Skeletal muscle satellite cell (primary cell): Measurements from ENCODE around the gene M1AP.

Experiments
- H3K27me3 ChIP-seq: 2 replicates; pipeline ENCODE4 v1.7.0; 2013; ENCODE audit warnings: low read length; ENCODE audit not compliant: control insufficient read depth, insufficient read depth
- H3K36me3 ChIP-seq: 2 replicates; pipeline ENCODE4 v1.7.0; 2013; ENCODE audit warnings: mild to moderate bottlenecking, control low read depth, low read length; ENCODE audit not compliant: insufficient read depth
- H3K4me1 ChIP-seq: 2 replicates; pipeline ENCODE4 v1.7.0; 2013; ENCODE audit warnings: low read length; ENCODE audit not compliant: control insufficient read depth, insufficient read depth
- H3K4me2 ChIP-seq: 2 replicates; pipeline ENCODE4 v1.7.0; 2013; ENCODE audit warnings: mild to moderate bottlenecking, low read length
- H3K4me3 ChIP-seq: 2 replicates; pipeline ENCODE4 v1.7.0; 2013; ENCODE audit warnings: low read length
- H3K9ac ChIP-seq: 2 replicates; pipeline ENCODE4 v1.7.0; 2013; ENCODE audit warnings: mild to moderate bottlenecking, low read depth, low read length, moderate library complexity
- H3K9me3 ChIP-seq: replicated peaks from 2 replicates; pipeline ENCODE4 v1.7.0; 2013; ENCODE audit warnings: mild to moderate bottlenecking, control low read depth, low read length

M1AP gene

DNA sequence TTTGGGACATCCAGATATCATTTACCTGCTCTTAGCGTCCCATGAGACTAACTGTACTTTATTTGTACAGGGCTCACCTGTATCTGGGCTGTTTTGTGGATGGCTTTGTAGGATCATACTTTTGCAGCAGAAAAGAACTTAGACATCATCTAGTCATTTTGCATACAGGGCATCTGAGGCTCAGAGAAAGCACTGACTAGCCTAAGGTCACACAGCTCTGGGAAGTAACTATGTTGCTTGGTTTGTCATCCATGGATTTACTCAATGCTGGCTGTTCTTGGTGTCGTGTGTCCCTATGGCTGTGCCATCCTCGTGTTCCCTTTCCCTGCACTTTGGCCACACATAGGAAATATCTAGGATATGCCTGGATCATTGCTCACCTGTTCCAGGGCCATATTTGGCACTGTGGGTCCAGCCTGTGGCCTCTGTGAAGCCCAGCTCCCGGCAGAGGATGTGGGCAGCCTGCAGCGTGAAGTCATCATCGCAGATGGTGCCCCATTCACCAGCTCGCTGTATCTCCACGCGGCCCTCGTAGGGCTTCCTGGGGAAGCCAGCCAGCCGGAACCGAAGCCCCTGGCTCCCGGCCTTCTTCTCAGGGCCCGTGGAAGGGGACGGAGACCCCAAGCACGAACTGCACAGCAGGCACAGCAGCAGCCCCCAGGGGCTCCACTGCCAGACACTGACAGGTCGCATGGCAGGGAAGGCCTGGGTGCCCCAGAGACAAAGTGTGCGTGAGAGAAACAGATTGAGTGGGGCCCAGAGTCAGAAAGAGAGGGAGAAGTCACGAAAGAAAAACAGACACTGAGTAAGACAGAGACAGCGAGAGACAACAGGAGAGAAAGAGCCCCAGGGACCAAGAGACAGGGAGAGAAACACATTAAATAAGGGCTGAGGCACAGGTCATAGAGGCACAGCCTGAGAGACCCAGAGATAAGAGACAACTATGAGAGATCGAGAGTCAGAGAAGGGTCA, 95.9 kb downstream of the M1AP start:
- Histone ChIP-seq H3K4me1 (peaks cover 56% of the 10 kb centered on the region), H3K27me3 (no peaks in the 10 kb centered on the region), H3K36me3 (peaks cover 18% of the 10 kb centered on the region), H3K4me3 (peak overlapping the region; percentile 100), H3K9ac (peak overlapping the region; percentile 94), H3K4me2 (peak overlapping the region; percentile 98), H3K9me3 (no peaks in the 10 kb centered on the region)

DNA sequence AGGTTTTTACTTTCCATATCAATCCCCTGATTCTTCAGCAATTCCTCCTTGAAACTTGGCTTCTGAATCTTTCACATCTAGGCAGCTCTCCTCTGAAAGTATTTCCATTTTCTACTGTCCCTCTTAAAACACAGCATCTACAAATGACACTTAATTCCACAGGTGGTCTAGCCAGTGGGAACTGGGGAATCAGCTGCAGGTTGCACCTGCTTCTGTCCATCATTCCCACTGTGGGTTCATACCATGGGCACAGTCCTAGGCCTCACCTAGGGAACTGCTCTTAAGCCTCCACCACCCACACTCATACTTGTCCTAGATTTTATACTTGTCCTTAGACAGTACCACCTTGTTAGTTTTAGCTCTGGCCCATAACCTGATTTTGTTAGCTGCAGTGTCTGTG, 96.6 kb downstream of the M1AP start:
- Histone ChIP-seq H3K27me3 (no peaks in the 10 kb centered on the region), H3K4me3 (no peak overlapping the region), H3K9ac (no peak overlapping the region), H3K4me2 (peak overlapping the region; percentile 98), H3K4me1 (peaks cover 56% of the 10 kb centered on the region), H3K36me3 (peaks cover 11% of the 10 kb centered on the region), H3K9me3 (no peaks in the 10 kb centered on the region)

DNA sequence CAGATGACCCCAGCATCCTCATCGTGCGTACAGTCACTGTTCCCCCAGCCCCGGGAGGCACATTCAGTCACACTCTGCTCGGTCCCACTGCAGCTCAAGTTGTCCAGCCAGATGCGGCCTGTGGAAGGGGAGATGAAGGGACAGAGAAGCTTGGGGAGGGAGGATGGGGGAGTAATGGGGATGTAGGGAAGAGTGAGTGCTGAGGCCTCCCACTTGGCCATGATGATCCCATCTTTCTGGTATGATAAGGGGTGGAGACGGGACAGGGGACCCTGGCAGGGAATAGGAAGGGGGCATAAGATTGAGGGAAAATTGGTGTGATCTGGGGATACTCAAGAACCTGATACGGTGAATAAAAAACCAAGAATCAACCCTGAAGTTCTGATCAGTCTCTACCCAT, 97.9 kb downstream of the M1AP start:
- Histone ChIP-seq H3K36me3 (peaks cover 7% of the 10 kb centered on the region), H3K4me3 (peak overlapping the region; percentile 76), H3K27me3 (no peaks in the 10 kb centered on the region), H3K9me3 (no peaks in the 10 kb centered on the region), H3K9ac (no peak overlapping the region), H3K4me2 (peak overlapping the region; percentile 94), H3K4me1 (peaks cover 45% of the 10 kb centered on the region)

DNA sequence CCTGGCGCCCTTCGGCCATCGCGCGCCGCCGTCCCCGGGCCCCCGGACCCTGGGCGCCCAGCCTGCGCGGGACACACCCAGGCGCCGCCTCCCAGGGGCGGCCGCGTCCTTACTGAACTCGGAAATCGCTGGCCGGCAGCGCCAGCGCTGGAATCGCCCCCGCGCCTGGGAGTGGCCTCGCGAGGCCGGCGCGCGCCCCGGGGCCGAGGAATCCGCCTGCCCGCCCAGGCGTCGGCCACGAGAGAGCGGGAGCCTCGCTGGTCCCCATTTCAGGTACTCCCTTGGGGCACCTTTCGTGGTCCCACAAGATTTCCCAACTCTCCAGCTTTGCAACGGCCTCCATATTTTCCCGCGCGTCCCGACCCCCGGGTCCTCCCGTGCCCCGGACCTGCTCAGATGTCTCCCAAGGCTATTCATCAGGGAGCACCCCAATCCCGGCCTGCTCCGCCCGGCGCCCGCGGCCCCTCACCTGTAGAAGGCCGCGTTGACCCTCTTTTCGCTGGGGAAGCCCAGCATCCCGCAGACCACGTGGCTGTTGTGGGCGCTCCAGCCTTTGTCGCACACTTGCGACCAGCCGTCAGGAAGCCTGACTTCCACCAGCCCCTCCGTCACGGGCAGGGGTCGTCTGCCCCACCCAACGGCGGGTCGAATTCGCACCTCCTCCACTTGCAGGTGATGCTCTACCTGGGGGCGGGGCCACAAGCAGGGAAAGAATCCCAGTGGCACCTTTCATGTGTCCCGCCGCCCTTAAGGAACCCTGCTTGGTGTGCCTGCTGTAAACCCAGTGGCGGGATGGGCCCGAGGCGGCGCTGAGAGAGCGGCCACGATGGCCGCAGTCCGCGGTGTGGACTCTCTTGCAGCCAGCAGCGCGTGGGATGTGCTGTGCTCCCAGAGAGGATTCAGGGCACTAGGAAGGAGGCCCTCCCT, 99.0 kb downstream of the M1AP start:
- no peaks in the 10 kb centered on the region for H3K9me3 ChIP-seq
- peak overlapping the region; percentile 76 for H3K4me3 ChIP-seq
- peaks cover 7% of the 10 kb centered on the region for H3K36me3 ChIP-seq
- H3K27me3 ChIP-seq = no peaks in the 10 kb centered on the region
- peaks cover 44% of the 10 kb centered on the region for H3K4me1 ChIP-seq
- H3K4me2 ChIP-seq = peak overlapping the region; percentile 94
- peak overlapping the region; percentile 82 for H3K9ac ChIP-seq

DNA sequence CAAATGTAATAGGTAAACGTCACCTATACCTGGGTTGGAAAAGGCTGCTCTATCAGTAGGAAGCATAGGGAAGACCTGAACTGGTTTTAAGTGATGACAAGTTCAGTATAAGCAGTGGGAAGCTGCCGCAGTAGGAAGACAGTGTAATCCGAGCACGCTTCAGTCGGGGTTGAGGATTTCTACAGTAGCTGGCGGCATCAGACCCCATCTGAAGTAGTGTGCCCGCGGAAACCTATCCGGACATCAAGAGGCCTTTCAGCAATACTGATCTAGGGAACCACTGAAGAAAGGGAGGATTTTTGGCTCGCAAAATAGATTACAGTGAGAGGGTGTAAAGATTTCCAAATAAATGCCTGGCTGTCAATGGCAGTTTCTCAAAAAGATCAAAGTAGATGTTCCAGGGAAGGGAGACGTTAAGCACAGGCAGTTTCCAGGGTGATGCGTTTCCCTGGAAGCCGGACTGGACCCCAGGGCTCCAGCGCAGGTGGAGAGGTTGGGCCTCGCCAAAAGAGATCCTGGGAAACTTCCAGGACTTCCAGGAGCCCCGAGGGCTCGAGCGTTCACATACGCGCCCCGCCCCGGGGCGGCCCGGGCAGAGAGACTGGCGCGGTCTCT, 99.7 kb downstream of the M1AP start:
- peak overlapping the region; percentile 94 for H3K4me2 ChIP-seq
- H3K27me3 ChIP-seq = no peaks in the 10 kb centered on the region
- H3K9ac ChIP-seq = peak overlapping the region; percentile 82
- peaks cover 40% of the 10 kb centered on the region for H3K4me1 ChIP-seq
- no peaks in the 10 kb centered on the region for H3K9me3 ChIP-seq
- peaks cover 7% of the 10 kb centered on the region for H3K36me3 ChIP-seq
- peak overlapping the region; percentile 76 for H3K4me3 ChIP-seq

DNA sequence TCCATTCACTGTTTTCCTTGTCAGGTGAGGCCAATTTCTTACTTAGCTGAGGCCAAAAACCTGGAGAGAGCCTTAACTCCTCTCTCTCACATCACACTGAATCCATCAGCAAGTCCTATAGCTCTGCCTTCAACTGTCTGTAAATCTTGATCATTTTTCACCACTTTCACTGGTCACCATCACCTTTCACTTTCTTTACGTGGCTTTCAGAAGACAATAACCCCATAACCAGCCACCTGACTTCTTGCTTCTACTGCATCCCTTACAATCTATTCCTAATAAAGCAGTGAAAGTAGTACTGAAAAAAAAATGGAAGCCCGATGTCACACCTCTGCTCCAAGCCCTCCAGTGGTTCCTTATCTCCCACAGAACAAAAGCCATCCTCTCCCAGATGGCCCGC, 102.1 kb downstream of the M1AP start:
- Histone ChIP-seq H3K9me3 (no peaks in the 10 kb centered on the region), H3K4me3 (no peak overlapping the region), H3K27me3 (no peaks in the 10 kb centered on the region), H3K4me2 (no peak overlapping the region), H3K4me1 (peaks cover 21% of the 10 kb centered on the region), H3K36me3 (peaks cover 7% of the 10 kb centered on the region), H3K9ac (no peak overlapping the region)

DNA sequence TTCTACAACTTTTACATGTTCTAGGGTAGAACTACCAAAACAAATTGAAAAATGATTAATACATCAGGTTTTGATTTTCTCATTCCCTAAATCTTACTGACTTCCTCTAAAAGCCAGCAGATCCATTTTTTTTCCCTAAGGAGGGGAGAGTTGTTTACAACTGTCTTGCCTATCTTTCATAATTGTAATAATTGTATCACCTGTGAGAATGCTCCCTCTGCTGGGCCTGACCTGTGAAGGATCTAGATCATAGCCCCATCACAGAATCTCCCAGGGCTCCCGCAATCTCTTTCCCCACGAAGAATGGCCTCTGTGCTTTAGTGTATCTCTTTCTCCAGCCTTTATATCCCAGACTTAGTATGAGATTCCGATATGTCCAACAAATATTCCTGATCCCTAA, 103.5 kb downstream of the M1AP start:
- H3K4me2 ChIP-seq = no peak overlapping the region
- no peaks in the 10 kb centered on the region for H3K9me3 ChIP-seq
- no peak overlapping the region for H3K4me3 ChIP-seq
- no peak overlapping the region for H3K9ac ChIP-seq
- no peaks in the 10 kb centered on the region for H3K27me3 ChIP-seq
- H3K4me1 ChIP-seq = peaks cover 14% of the 10 kb centered on the region
- H3K36me3 ChIP-seq = peaks cover 1% of the 10 kb centered on the region

DNA sequence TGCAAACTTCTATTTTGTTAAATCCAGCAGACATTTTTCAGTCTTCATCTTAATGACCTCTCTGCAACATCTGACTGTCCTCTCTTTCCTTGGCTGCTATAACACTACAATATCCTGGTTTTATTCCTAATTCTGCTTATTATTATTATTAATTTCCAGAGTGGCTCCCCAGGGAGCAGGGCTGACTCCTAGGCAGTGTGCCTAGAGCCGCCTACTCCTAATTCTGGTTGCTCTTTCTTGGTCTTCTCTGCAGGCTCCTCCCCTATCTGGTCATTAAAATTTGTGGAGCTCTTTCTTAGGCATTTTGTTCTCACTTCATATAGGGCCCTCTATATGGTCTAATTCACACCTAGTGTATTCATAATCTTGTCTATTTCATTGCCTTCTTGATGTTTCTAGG, 105.2 kb downstream of the M1AP start:
- peaks cover 3% of the 10 kb centered on the region for H3K36me3 ChIP-seq
- no peak overlapping the region for H3K4me3 ChIP-seq
- no peaks in the 10 kb centered on the region for H3K27me3 ChIP-seq
- H3K4me1 ChIP-seq = no peaks in the 10 kb centered on the region
- H3K9me3 ChIP-seq = no peaks in the 10 kb centered on the region
- no peak overlapping the region for H3K4me2 ChIP-seq
- H3K9ac ChIP-seq = no peak overlapping the region

DNA sequence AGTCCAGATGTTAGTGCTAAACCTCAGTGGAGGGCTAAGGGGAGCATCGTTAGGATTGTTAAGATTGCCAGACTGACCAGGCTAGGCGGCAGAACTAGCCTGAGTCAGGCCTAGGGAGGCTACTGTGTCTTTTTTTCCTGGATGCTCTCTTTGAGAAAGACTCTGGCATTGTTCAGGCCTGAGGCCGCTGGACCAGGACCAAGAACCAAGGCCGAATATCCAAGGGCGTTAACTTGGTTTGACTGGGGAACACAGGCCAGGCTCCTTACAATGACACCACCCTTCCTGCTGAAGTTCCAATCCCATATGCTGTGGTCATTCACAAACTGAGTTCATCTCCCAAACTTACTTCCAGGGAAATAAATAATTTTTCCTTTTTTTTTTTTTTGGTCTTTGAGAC, 107.8 kb downstream of the M1AP start:
- H3K4me1 ChIP-seq = no peaks in the 10 kb centered on the region
- H3K27me3 ChIP-seq = no peaks in the 10 kb centered on the region
- H3K4me3 ChIP-seq = no peak overlapping the region
- H3K4me2 ChIP-seq = no peak overlapping the region
- H3K36me3 ChIP-seq = peaks cover 3% of the 10 kb centered on the region
- H3K9ac ChIP-seq = no peak overlapping the region
- no peaks in the 10 kb centered on the region for H3K9me3 ChIP-seq

DNA sequence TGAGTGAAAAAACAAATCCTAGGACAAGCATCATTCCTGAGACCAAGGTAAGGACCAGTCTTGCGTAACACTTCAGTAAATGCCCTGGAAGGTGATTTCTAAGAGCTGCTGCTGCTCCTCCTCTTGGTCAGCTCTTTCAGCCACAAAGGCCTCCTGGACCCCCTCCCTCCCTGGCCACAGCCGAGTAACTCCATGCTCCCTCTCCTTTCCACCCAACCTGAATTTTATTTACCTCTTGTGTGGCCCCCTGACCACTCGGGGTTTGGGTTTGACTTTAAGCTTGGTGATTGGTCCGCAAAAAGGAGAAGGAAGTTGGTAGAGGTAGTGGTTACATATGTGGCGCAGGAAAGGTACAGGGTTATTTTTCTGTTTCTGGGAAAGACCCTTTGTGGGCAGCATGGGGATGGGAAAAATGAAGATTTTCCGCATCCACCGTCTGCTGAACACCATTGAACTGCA, 109.2 kb downstream of the M1AP start:
- H3K4me2 ChIP-seq = no peak overlapping the region
- H3K36me3 ChIP-seq = peaks cover 6% of the 10 kb centered on the region
- H3K27me3 ChIP-seq = no peaks in the 10 kb centered on the region
- no peaks in the 10 kb centered on the region for H3K9me3 ChIP-seq
- no peaks in the 10 kb centered on the region for H3K4me1 ChIP-seq
- H3K4me3 ChIP-seq = no peak overlapping the region
- no peak overlapping the region for H3K9ac ChIP-seq

DNA sequence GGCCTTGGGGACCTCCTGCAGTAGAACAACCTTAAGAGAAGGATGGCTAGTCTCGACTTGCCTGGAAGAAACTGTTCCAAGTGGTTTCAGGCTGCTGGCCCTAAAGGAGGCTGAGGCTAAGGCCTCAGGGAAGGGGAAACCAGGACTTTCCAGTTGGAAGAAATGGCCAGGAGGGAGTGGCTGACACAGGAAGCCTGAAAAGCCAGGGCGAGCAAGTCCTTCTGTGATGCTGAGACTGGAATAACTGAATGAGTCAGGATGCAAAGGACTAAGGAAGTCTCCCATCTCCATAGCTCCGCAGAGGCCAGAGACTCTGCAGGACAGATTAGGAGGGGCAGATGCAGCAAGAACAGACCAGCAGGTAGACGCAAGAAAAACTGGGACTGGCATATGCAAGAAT, 111.0 kb downstream of the M1AP start:
- H3K9me3 ChIP-seq = no peaks in the 10 kb centered on the region
- no peaks in the 10 kb centered on the region for H3K27me3 ChIP-seq
- no peaks in the 10 kb centered on the region for H3K4me1 ChIP-seq
- no peak overlapping the region for H3K4me2 ChIP-seq
- no peak overlapping the region for H3K4me3 ChIP-seq
- H3K36me3 ChIP-seq = peaks cover 20% of the 10 kb centered on the region
- H3K9ac ChIP-seq = no peak overlapping the region
